Embryonic facial prominence (tissue), 1 donor: ENCODE results near the gene DDI1.
"Not testable (repeated sequence)": the region's sequence is repeated elsewhere in the genome, so short reads cannot be mapped to it uniquely, and the experiment has no call there.

Source experiments
- DNase-seq: peaks from one replicate; pipeline ENCODE4 v3.0.0-alpha.2; 2016; ENCODE audit errors: extremely low spot score

The DDI1 gene

DNA sequence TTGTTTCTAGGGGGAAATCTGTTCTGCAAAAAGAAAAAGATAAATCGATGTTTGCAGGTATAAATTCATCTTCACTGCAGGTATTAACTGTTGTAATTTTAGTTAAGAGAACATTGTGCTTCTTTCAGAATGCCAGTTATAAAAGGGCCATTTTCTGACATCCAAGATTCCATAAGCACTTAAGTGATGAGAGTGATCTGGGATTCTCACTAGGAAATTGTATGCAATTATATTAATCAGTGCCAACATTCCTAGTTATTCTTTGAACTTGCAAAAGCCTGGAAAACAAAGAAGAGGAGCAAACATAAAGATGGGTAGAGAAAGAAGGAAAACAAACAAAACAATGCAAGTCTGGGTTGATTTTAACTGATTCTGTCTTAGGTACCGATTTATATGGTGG, 5.4 kb downstream of the DDI1 start:
- DNase-seq, result no peak

- DNase-seq, result no peak
These were observed 6.7 kb downstream of the DDI1 start for GRCh38 chr11:104043142-104043541.

- DNase-seq, result no peak
These were observed 7.3 kb downstream of the DDI1 start for GRCh38 chr11:104043678-104044239.

- DNase-seq, result no peak
These were observed 9.9 kb downstream of the DDI1 start for GRCh38 chr11:104046331-104046730.

GRCh38 chr11:104046858-104047257, 10.4 kb downstream of the DDI1 start:
- DNase-seq, result not testable (repeated sequence)

GRCh38 chr11:104049116-104049515, 12.7 kb downstream of the DDI1 start:
- no peak for DNase-seq

- DNase-seq, result no peak
These were observed 15.3 kb downstream of the DDI1 start for GRCh38 chr11:104051778-104052177.

DNA sequence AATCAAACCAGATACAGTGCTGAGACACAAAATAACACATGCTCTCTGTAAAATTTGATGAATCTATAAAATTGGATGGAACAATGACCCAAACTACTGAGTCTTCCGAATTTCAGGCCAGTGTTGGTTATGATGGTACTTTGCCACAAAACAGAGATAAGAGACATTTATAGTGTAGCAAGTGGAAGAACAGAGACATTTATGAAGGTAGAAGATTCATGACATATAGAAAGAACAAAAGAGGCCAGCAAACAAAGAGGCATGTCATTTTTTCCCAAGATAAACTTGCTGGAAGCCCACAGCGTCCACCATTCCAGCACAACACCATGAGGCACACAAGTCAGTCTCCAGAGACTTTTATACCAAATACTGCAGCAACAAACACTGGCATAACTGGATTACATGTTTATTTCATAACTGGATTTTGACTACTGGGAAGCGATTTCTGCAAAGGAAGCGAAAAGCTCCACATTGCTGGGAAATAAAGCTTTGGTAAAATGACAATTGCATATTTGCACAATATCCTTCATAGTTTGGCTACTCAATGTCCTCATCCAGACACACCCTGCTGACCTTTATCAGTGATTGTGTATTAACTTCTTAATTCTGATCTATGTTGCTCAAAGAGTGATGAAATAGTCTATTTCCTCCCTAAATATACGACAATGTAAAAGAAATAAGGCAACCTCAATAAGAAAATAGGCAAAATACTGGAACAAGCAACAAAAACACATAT, 17.5 kb downstream of the DDI1 start:
- DNase-seq, result no peak

- DNase-seq, result no peak
These were observed 18.6 kb downstream of the DDI1 start for GRCh38 chr11:104054911-104055529.

GRCh38 chr11:104055596-104055995, 19.2 kb downstream of the DDI1 start:
- no peak for DNase-seq

DNA sequence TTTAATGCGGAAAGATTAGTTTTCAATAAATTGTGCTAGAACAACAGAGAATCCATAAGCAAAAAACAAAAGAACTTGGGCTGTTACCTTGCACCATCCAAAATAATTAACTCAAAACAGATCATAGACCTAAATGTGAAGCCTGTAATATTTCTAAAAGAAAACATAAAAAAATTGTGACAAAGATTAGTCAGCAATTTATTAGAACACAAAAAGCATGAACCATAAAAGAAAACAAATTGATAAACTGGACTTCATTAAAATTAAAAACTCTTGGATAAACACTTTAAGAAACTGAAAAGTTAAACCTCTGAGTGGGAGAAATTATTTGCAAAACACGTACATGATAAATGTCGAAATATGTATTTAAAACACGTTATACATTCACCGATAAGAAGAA, 21.5 kb downstream of the DDI1 start:
- DNase-seq, result no peak

- no peak for DNase-seq
These were observed 22.2 kb downstream of the DDI1 start for GRCh38 chr11:104058680-104059079.

DNA sequence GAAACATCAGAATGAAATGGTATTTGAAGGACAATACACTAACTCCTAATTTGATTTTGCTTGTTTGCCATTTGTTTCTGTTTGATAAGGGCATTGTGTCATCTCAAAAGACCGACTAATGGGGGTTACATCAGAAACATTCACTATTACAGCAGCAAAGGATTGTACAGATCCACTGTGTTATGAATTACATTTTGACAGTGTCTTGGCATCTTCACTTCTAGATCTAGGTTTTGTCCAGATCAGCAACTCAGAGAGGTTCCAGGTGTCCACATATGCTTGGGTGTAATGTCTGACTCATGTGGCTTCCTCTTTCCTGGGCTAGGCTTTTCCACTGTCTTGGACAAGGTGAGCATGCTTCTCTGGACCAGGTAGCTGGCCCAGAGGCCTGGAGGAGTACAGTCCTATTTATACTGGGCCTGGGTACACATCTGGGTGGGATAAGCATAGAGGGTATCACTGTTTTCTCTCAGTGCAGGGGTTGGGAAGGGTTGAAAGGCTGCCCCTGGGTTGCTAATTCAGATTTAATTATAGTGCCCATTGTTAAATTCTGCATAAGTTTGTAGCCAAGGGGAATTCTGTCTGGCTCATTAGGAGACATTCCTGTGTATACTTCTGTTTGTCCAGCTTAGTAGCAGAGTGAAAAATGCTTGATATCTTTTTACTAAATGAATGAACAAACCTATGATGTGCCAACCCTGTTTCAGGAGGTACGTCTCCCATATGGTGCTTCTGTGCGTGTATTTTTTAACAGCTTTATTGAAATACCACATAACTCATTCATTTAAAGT, 23.8 kb downstream of the DDI1 start:
- no peak for DNase-seq

DNA sequence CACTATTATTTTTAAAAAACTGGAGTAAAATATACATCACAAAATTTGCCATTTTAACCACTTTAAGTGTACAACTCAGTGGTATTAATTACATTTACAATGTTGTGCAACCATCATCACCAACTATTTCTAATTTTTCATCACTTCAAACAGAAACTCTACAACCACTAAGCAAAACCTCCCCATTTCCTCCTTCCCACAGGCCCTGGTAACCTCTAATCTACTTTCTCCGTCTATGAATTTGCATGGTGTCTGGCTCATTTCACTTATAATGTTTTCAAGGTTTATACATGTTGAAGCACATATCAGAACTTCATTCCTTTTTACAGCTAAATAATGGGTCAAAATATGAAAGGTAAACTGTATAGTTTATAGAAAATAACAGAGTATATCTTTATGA, 24.4 kb downstream of the DDI1 start:
- no peak for DNase-seq

DNA sequence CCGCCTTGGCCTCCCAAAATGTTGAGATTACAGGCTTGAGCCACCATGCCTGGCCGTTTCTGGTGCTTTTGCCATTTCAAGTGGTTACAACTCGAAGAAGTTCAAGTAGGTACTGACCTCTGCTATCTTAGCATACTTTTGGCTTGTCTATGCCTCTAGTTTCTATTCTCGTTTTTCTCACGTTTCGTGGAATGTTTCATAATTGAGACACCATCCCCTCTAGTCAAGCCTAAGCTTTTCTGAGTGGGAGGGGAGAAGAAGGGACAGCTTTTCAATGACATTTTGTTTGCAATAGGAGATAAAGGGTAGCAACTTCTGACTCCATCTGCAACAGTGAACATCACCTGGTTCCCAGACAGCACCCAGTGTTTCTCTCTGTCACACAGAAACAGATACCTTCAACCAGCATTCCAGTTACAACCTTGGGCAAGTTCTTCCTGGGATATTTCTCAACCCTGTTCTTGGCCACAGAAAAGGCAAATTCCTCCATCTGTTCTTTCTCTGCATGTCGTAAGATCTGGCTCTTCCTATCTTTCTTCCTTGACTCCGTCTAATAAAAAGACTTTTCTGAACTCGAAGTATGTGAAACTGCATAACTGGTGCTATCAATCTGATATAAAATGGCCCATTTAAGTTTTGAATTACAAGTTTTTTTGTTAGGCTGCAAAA, 25.5 kb downstream of the DDI1 start:
- DNase-seq, result no peak

- DNase-seq, result no peak
These were observed 27.7 kb downstream of the DDI1 start for GRCh38 chr11:104064034-104064630.

DNA sequence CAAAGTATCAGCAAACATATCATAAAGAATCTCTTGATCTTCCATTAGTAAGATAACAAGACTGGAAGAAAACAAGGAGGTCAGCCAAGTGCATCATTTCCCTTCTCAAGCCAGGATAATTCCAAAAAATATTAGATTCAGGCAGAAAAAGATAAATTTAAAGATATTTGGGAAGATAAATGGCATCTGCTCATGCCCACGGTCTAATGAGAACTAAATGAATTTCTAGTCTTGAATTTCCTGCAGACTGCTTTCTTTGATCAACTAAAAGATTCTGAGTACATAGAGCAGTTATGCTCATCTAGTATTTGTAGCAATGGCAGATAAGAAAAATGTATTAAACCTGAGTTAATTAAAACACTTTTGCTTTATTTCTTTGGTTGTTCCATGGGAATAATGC, 31.1 kb downstream of the DDI1 start:
- DNase-seq, result no peak

GRCh38 chr11:104073950-104074705, 37.7 kb downstream of the DDI1 start:
- no peak for DNase-seq

DNA sequence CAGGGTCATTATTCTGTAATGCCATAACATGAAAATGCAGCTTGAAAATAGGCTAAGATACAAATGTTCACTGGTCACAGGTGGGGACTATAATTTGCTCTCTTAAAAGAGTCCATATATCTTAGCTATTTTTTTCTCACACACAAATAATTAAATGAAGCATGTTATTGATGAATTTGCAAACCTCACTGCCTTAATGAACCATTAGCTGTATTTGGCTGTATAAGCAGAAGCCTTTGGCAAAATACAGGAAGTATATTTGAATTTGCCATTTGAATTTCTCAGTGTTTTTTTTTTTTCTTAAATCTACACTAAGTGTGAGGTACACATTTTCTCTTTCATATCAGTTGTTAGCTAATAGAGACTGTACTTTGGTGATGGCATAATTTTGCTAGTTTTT, 38.7 kb downstream of the DDI1 start:
- DNase-seq, result no peak

- no peak for DNase-seq
These were observed 39.3 kb downstream of the DDI1 start for GRCh38 chr11:104075706-104076105.

DNA sequence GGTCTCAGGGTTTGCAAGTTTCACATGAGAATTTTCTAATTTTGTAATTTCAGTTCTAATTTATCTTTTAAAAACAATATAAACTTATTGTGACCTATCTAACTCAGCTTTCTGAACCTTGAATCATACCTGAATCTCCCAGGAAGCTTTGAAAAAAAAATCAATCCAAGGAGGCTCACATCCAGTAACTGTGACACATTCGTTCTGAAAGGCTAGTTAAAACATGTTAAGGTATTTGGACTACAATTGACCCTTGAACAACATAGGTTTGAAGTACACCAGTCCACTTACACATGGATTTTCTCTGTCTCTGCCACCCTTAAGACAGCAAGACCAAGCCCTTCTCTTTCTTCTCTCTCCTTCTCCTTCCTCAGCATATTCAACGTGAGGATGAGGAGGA, 40.0 kb downstream of the DDI1 start:
- DNase-seq, result no peak
